Measurements from ENCODE around the gene GTPBP3.

GRCh38 chr19:17340871-17341357, 3.6 kb downstream of the GTPBP3 start:
- TF ChIP-seq EZH2 (IDR thresholded peaks at IDR 0.05) (no peak), POLR2AphosphoS5 (IDR thresholded peaks at IDR 0.05; ENCODE audit: borderline replicate concordance, low read depth, low read length) (no peak), FOXP2 (optimal IDR thresholded peaks at IDR 0.05; ENCODE audit: control extremely low read depth, extremely low read length, insufficient read depth) (no peak)
